GM20000 (cell line): ENCODE results near the gene DGKQ.
A peak's percentile ranks its signal among the peaks of the same experiment; 100 is the strongest.

ENCODE experiments used
- DNase-seq: peaks from one replicate; pipeline ENCODE4 v3.0.0; 2012; ENCODE audit warnings: low spot score
- TF ChIP-seq, protein P1 (sequence below): IDR thresholded peaks from 2 replicates; pipeline ENCODE4 v1.5.1; 2012; ENCODE audit warnings: mild to moderate bottlenecking, control low read depth; ENCODE audit errors: extremely low read depth, missing control alignments

DGKQ gene

DNA sequence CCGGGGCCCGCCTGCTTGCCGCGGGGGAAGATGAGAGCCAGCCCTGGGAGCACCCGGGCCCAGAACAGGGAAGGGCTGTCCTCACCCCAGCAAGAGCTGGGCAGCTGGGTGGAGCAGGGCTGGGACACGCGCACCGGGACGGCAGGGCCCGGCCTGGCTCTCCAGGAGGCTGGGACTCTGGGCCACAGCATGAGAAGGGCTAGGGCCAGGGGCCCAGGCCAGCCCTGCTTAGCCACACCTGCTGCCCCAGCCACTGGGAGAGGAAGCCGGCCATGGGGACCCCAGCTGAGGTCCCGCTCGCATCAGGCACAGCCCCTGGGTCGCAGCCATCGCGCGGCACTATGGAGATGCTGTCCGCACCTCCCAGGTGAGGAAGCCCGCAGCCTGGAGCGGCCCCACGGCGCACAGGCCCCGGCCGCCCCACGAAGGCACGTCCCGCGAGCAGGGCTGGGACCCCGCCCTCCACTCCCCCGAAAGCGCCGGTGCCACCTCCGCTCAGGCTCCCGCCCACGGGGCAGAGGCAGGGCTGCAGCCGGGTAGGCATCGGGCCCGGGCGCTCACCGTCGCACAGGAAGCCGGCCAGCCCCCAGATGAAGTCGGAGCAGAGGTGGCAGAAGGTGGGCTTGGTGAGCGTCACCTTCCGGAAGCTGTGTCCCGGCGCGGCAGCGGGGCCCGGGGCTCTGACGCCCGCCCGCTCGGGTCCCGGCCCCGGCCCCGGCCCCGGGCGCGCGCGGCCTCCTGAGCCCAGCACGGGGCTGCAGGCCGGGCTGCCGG is 531 bp downstream of the DGKQ start:
- TF ChIP-seq, protein P1, sequence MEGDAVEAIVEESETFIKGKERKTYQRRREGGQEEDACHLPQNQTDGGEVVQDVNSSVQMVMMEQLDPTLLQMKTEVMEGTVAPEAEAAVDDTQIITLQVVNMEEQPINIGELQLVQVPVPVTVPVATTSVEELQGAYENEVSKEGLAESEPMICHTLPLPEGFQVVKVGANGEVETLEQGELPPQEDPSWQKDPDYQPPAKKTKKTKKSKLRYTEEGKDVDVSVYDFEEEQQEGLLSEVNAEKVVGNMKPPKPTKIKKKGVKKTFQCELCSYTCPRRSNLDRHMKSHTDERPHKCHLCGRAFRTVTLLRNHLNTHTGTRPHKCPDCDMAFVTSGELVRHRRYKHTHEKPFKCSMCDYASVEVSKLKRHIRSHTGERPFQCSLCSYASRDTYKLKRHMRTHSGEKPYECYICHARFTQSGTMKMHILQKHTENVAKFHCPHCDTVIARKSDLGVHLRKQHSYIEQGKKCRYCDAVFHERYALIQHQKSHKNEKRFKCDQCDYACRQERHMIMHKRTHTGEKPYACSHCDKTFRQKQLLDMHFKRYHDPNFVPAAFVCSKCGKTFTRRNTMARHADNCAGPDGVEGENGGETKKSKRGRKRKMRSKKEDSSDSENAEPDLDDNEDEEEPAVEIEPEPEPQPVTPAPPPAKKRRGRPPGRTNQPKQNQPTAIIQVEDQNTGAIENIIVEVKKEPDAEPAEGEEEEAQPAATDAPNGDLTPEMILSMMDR, result no peak
- peak; percentile 81 for DNase-seq

DNA sequence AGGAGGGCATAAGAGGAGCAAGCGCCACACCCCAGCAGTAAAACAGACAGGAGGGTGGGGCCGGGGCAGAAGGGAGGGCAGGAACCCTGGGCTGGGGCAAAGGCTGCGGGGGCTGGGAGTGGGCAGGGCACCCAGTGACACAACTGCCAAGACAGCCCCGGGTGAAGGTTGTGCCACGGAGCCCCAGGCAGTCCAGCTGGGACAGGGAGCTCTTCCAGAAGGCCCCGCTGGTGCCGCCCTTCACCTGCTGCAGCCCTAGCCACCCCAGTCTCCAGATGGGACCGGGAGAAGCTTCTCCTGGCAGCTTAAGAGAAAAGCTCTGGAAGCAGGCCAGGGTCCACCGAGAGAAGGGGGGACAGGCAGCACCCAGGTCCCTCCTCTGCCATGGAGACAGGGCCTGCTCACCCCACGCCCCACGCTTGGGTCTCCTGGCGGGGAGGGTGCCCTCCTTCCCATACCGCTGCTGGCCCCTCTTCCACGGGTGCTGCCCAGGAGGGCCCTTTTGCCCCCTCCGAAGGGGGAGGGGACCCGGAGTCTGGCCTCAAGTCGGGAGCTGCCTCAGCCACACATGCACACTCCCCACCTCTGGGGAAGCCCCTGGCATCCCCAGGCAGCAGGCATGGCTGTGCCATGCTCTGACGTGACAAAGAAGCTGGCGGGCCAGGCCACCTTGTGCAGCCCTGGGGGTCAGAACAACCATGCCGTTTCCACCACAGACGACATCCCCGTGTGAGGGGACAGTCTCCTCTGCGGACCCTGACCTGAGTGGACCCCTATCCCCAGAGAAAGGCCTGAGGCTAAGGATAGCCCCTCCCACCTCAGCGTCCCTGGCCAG is 1.5 kb downstream of the DGKQ start:
- DNase-seq, result no peak
- TF ChIP-seq, protein P1, result no peak

DNA sequence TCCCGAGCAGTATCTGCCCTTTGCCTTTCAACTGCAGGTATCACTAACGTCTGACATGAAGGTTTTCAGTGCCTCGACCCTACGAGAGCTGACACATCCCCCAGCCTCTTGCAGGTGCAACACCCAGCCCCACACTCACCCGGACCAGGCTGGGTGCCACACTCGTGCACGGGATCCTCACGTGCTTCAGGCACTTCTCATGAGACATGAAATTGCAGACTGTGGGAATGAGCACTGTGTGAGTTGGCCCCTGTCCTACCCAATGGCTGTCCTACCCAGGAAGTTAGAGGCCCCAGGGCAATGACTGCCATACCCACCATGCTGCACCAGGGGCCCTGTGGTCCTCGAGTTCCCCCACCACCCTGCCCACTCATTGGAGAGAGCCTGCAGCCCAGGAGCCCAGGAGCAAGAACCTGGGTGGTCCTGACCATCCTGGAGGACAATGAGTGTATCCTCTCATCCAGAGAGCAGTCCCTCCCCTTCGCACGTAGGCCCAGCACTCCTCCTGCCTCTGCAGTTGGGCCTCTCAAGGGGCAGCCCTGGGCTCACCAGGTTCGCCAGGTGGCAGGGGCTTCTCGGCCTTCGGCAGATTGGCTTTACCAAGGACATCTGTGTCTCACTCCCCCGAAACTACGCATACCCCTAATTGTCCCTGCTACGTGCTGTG is 2.4 kb downstream of the DGKQ start:
- TF ChIP-seq, protein P1, result no peak
- DNase-seq, result no peak

DNA sequence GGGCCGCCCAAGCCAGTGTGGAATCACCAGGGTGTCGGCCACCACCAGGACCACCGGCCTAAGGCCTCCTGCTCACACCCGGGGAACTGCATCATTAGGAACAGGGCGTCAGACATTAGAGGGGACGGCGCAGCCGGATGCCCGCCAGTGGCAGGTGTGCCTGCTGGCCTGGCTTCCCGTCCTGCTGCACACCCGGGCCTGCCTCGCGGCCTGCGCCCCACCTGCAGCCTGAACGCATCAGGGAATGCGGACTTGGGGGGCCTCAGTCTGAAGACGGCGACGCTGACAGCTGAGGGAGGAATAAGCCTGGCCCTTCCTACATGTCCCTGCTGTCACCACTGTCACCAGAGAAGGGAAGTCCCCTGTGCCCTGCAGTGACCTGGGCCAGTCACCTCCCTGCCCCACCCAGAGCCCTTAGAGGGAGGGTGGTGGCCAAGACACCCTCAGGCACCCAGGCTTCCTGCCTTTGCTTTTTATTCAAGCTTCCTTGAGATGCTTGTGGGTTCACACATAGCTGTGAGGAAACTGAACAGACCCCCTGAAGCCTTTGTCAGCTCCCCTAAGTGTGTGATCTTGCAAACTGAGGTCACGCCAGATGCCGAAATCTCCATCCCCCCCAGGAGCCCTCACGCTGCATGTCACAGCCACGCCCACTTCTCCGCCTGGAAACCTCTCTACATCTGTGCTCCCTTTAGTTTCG is 3.2 kb downstream of the DGKQ start:
- TF ChIP-seq, protein P1, result no peak

DNA sequence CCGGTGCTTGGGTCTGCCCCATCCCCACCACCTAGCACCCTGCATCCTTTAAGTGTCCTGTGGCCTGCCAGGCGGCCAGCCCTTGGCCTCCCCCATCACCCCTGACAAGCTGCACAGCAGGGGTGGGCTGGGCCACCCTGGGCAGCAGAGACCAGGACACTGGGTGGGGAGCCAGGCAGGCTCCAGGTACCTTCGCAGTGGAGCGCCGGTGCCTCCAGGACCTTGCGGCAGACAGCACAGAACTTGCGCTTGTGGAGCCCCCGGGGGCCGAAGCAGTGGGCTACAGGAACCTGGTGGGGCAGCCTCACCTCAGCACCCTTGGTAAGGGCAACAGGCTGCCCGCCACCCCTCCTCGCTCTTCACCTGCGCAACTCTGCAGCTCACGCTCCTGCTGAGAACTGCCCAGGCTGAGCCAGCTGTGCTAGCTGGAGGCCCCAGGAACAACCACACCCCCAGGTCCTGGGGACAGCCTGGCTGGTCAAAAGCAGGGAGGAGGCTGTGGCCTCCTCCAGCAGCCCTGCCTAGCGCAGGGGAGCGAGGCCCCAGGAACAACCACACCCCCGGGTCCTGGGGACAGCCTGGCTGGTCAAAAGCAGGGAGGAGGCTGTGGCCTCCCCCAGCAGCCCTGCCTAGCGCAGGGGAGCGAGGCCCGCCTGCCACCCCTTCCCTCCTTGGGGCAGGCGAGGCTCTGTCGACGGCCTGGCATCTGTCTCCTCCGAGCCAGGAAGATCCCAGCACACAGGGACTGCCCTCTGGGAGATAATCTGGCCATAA is 4.6 kb downstream of the DGKQ start:
- DNase-seq, result no peak
- TF ChIP-seq, protein P1, result no peak

More for the DNA sequence above, 3.2 kb downstream of the DGKQ start:
- no peak for DNase-seq

DNA sequence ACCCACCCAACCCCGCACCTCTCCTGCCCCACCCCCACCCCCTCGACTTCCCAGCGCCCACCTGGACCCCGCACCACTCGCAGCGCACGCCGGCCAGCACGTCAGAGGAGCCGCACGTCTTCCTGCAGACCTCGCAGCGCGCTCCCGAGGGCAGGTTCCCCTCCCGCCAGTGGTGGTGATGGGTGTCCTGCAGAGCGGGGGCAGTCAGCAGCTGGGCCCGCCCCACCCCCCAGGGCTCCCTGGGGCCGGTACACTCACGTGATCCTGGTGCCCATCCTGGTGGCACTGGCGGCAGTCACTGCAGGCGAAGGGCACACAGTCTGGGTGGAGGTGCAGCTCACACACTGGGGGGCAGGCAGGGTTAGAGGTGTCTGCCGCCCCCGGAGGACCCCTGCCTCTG is 5.1 kb downstream of the DGKQ start:
- DNase-seq, result no peak
- TF ChIP-seq, protein P1, result no peak
